ENCODE measurements around the gene RAB37. TPM values are rescaled to one million over a fixed set of nuclear protein-coding genes. Genes with fewer than 3 reads are reported as not detected.

Gene RAB37
- total and polyA plus RNA-seq, 2 of the 13 experiments (the other 11 are each of a cell fraction or from before 2014, with no cell fraction given) = 0.91 to 3.7 TPM

DNA sequence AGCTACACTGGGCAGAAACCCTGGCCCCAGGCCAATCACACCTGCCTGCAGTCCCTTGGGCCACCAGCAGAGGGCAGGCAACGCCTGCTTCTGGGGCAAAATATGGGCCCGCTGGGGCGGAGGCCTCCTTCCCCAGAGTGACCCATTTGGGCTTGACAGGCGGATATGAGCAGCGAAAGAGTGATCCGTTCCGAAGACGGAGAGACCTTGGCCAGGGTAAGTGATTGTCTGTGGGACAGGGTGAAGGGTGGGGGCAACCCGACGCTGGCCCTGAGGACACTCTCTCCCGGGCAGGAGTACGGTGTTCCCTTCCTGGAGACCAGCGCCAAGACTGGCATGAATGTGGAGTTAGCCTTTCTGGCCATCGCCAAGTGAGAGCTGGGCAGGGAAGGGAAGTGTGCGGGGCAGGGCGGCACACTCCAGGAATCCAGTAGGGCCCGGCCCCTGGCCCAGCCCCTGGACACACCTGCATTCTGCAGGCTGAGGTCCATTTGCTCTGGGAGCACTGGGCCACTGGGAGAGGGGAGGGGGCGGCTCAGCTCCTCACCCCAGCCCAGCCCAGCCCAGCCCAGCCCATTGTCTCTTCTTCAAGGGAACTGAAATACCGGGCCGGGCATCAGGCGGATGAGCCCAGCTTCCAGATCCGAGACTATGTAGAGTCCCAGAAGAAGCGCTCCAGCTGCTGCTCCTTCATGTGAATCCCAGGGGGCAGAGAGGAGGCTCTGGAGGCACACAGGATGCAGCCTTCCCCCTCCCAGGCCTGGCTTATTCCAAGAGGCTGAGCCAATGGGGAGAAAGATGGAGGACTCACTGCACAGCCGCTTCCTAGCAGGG lies 7.9 kb downstream of the RAB37 start (continued):
- TF ChIP-seq, protein P1, sequence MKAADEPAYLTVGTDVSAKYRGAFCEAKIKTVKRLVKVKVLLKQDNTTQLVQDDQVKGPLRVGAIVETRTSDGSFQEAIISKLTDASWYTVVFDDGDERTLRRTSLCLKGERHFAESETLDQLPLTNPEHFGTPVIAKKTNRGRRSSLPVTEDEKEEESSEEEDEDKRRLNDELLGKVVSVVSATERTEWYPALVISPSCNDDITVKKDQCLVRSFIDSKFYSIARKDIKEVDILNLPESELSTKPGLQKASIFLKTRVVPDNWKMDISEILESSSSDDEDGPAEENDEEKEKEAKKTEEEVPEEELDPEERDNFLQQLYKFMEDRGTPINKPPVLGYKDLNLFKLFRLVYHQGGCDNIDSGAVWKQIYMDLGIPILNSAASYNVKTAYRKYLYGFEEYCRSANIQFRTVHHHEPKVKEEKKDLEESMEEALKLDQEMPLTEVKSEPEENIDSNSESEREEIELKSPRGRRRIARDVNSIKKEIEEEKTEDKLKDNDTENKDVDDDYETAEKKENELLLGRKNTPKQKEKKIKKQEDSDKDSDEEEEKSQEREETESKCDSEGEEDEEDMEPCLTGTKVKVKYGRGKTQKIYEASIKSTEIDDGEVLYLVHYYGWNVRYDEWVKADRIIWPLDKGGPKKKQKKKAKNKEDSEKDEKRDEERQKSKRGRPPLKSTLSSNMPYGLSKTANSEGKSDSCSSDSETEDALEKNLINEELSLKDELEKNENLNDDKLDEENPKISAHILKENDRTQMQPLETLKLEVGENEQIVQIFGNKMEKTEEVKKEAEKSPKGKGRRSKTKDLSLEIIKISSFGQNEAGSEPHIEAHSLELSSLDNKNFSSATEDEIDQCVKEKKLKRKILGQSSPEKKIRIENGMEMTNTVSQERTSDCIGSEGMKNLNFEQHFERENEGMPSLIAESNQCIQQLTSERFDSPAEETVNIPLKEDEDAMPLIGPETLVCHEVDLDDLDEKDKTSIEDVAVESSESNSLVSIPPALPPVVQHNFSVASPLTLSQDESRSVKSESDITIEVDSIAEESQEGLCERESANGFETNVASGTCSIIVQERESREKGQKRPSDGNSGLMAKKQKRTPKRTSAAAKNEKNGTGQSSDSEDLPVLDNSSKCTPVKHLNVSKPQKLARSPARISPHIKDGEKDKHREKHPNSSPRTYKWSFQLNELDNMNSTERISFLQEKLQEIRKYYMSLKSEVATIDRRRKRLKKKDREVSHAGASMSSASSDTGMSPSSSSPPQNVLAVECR (CRISPR knock-in tag; IDR thresholded peaks at IDR 0.05; ENCODE audit: borderline replicate concordance) = peak; percentile 55; the same call in 1 of the 2 replicates
- TF ChIP-seq ZNF800 (CRISPR knock-in tag; IDR thresholded peaks at IDR 0.05) = peak; percentile 34; the same call in 1 of the 2 replicates
- TF ChIP-seq, protein P2, sequence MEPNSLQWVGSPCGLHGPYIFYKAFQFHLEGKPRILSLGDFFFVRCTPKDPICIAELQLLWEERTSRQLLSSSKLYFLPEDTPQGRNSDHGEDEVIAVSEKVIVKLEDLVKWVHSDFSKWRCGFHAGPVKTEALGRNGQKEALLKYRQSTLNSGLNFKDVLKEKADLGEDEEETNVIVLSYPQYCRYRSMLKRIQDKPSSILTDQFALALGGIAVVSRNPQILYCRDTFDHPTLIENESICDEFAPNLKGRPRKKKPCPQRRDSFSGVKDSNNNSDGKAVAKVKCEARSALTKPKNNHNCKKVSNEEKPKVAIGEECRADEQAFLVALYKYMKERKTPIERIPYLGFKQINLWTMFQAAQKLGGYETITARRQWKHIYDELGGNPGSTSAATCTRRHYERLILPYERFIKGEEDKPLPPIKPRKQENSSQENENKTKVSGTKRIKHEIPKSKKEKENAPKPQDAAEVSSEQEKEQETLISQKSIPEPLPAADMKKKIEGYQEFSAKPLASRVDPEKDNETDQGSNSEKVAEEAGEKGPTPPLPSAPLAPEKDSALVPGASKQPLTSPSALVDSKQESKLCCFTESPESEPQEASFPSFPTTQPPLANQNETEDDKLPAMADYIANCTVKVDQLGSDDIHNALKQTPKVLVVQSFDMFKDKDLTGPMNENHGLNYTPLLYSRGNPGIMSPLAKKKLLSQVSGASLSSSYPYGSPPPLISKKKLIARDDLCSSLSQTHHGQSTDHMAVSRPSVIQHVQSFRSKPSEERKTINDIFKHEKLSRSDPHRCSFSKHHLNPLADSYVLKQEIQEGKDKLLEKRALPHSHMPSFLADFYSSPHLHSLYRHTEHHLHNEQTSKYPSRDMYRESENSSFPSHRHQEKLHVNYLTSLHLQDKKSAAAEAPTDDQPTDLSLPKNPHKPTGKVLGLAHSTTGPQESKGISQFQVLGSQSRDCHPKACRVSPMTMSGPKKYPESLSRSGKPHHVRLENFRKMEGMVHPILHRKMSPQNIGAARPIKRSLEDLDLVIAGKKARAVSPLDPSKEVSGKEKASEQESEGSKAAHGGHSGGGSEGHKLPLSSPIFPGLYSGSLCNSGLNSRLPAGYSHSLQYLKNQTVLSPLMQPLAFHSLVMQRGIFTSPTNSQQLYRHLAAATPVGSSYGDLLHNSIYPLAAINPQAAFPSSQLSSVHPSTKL (CRISPR knock-in tag; IDR thresholded peaks at IDR 0.05) = no peak
- no peak for TF ChIP-seq NAIF1 (CRISPR knock-in tag; IDR thresholded peaks at IDR 0.05; ENCODE audit: borderline replicate concordance)
- peak; percentile 43; the same call in 1 of the 2 replicates for TF ChIP-seq YEATS2 (CRISPR knock-in tag; IDR thresholded peaks at IDR 0.05; ENCODE audit: borderline replicate concordance)
- no peak for TF ChIP-seq ZNF33A (CRISPR knock-in tag; IDR thresholded peaks at IDR 0.05; ENCODE audit: borderline replicate concordance)
- TF ChIP-seq ZNF160 (CRISPR knock-in tag; IDR thresholded peaks at IDR 0.05) = no peak
- TF ChIP-seq, protein P3, sequence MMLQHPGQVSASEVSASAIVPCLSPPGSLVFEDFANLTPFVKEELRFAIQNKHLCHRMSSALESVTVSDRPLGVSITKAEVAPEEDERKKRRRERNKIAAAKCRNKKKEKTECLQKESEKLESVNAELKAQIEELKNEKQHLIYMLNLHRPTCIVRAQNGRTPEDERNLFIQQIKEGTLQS (CRISPR knock-in tag; IDR thresholded peaks at IDR 0.05) = 0 out of 2 replicates have a peak, but pooled peaks have one; percentile 13
- no peak for TF ChIP-seq THYN1 (CRISPR knock-in tag; IDR thresholded peaks at IDR 0.05; ENCODE audit: borderline replicate concordance, low read depth)
- TF ChIP-seq, protein P4, sequence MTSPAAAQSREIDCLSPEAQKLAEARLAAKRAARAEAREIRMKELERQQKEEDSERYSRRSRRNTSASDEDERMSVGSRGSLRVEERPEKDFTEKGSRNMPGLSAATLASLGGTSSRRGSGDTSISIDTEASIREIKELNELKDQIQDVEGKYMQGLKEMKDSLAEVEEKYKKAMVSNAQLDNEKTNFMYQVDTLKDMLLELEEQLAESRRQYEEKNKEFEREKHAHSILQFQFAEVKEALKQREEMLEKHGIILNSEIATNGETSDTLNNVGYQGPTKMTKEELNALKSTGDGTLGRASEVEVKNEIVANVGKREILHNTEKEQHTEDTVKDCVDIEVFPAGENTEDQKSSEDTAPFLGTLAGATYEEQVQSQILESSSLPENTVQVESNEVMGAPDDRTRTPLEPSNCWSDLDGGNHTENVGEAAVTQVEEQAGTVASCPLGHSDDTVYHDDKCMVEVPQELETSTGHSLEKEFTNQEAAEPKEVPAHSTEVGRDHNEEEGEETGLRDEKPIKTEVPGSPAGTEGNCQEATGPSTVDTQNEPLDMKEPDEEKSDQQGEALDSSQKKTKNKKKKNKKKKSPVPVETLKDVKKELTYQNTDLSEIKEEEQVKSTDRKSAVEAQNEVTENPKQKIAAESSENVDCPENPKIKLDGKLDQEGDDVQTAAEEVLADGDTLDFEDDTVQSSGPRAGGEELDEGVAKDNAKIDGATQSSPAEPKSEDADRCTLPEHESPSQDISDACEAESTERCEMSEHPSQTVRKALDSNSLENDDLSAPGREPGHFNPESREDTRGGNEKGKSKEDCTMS (CRISPR knock-in tag; conservative IDR thresholded peaks at IDR 0.05) = peak; percentile 78; the same call in 1 of the 2 replicates
- no peak for TF ChIP-seq NR2F2 (IDR thresholded peaks at IDR 0.05; ENCODE audit: borderline replicate concordance, low read depth)

Data from HepG2 (cell line).